ENCODE results near the gene IGF1R.
"Not testable (repeated sequence)": the region's sequence is repeated elsewhere in the genome, so short reads cannot be mapped to it uniquely, and the experiment has no call there.

IGF1R gene

DNA sequence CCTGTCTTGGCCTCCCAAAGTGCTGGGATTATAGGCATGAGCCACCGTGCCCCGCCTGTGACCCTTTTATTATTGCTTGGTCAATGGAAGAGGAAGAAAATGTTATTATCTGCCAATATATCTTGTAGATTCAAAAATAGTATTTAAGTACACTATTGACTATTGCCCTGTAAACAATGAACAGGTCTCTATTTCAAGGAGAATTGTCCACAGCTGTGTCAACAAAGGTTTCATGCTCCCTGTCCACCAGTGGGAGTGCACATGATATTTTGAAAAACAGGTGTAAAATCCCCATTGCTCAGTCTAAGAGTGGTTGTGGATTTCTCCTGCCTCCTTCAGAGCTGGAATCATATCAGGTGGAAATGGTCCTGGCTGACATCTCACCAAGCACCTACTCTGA lies 36.5 kb upstream of the IGF1R start:
- TF ChIP-seq, protein P1, sequence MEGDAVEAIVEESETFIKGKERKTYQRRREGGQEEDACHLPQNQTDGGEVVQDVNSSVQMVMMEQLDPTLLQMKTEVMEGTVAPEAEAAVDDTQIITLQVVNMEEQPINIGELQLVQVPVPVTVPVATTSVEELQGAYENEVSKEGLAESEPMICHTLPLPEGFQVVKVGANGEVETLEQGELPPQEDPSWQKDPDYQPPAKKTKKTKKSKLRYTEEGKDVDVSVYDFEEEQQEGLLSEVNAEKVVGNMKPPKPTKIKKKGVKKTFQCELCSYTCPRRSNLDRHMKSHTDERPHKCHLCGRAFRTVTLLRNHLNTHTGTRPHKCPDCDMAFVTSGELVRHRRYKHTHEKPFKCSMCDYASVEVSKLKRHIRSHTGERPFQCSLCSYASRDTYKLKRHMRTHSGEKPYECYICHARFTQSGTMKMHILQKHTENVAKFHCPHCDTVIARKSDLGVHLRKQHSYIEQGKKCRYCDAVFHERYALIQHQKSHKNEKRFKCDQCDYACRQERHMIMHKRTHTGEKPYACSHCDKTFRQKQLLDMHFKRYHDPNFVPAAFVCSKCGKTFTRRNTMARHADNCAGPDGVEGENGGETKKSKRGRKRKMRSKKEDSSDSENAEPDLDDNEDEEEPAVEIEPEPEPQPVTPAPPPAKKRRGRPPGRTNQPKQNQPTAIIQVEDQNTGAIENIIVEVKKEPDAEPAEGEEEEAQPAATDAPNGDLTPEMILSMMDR (IDR thresholded peaks at IDR 0.05; ENCODE audit: low read depth, low read length): no peak
- no peaks in the 10 kb centered on the region for H3K9me3 ChIP-seq
- H3K4me1 ChIP-seq: no peaks in the 10 kb centered on the region
- no peak for DNase-seq
- H3K36me3 ChIP-seq: no peaks in the 10 kb centered on the region
- H3K27me3 ChIP-seq: peaks cover 83% of the 10 kb centered on the region
- H3K4me3 ChIP-seq (ENCODE audit: low read depth, low read length): no peak overlapping the region

DNA sequence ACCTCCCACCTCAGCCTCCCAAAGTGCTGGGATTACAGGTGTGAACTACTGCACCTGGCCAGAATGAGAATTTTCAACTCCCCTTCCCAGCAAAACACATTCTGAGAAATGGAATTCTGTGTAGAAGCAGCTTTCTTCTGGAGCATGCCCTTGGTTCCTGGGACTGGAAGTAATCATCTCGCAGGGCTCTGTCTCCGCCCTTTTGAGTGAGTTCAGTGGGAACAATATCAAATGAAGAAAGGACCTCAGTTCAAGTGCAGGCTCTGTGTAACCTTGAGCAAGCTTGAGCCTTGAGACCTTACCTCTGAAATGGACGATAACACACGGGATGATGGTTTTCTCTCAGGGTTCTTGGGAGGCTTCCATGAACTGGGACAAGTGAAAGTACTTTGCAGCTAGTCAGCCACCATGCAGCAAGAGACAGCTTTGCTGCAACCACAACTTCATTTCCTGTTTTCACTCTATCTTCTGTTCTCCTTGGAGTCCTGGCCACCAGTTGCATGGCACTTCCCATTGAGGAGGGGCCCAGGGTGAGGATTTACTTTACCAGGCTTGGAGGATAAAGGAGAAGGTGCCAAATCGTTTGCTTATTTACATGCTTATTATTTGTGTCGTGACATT lies 35.7 kb upstream of the IGF1R start:
- Histone ChIP-seq H3K4me3 (ENCODE audit: low read depth, low read length) (no peak overlapping the region), H3K9me3 (no peaks in the 10 kb centered on the region)
- no peak for DNase-seq

DNA sequence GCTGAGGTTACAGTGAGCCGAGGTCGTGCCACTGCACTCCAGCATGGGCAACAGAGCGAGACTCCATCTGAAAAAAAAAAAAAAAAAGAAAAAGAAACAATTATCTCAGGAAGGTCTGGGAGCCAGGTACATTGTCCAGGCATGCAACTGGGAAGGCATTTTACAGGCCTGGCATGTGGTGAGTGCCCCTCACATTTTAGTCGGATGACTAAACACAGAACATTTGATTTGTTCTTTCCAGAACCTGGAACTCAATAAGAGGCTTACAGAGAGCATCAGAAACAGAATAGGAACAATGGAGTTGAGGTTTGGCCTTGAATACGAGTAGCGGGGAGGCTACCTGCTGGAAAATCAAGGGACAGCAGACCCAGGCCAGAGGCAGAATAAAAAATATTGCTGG lies 33.7 kb upstream of the IGF1R start:
- H3K4me1 ChIP-seq: no peaks in the 10 kb centered on the region
- H3K36me3 ChIP-seq: no peaks in the 10 kb centered on the region
- no peaks in the 10 kb centered on the region for H3K9me3 ChIP-seq
- peaks cover 86% of the 10 kb centered on the region for H3K27me3 ChIP-seq
- H3K4me3 ChIP-seq (ENCODE audit: low read depth, low read length): no peak overlapping the region
- no peak for DNase-seq
- TF ChIP-seq, protein P1 (IDR thresholded peaks at IDR 0.05; ENCODE audit: low read depth, low read length): no peak

More for the DNA sequence above, 35.7 kb upstream of the IGF1R start:
- no peaks in the 10 kb centered on the region for H3K4me1 ChIP-seq
- H3K27me3 ChIP-seq: peaks cover 86% of the 10 kb centered on the region
- H3K36me3 ChIP-seq: no peaks in the 10 kb centered on the region
- TF ChIP-seq, protein P1 (IDR thresholded peaks at IDR 0.05; ENCODE audit: low read depth, low read length): no peak

DNA sequence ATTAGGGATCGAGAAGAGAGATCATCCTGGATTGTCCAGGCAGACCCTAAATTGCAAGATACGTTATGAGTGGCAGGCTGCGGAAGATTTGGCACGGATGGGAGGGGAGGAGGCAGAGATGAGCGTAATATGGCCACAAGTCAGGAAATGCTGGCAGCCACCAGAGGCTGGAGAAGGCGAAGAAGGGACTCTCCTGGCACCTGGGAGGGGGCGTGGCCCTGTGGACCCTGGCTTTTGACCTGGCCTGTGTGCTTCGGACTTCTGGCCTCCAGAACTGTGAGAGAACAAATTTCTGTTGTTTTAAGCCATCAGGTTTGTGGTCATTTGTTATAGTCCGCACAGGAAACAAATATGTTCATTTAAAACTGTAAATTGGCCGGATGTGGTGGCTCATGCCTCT lies 31.9 kb upstream of the IGF1R start:
- TF ChIP-seq, protein P1 (IDR thresholded peaks at IDR 0.05; ENCODE audit: low read depth, low read length): no peak
- H3K9me3 ChIP-seq: no peaks in the 10 kb centered on the region
- no peaks in the 10 kb centered on the region for H3K36me3 ChIP-seq
- peaks cover 86% of the 10 kb centered on the region for H3K27me3 ChIP-seq
- DNase-seq: no peak
- H3K4me3 ChIP-seq (ENCODE audit: low read depth, low read length): no peak overlapping the region
- no peaks in the 10 kb centered on the region for H3K4me1 ChIP-seq

DNA sequence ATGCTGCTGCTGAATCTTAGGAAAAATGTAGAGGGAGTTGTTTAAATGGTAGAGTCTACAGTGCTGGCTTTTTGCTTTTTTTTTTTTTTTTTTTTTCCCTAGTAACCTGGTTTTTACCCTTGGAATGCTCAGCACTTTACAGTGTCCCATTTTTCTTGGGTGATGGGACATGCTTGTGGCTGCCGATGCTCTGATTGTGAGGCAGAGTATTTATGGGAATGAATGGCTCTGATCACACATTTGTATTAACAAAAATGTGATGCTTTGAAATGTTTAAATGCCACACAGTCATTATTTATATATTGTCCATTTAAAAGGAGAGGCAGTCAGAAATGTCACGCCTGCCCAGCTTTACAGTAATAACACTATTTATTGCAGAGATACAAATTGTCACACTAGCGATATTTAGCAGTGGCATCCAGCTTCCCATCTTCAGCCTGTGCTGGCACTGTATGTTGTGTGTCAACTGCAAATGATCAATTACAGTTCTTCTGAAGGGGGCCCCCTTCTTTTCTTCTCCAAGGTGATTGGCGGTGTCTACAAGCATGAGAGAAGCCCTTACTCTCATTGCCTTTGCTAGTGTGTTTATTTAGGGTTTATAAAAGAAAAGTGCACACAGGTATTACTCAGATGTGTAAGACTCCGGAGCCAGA lies 30.9 kb upstream of the IGF1R start:
- H3K27me3 ChIP-seq: peaks cover 86% of the 10 kb centered on the region
- DNase-seq: no peak
- no peaks in the 10 kb centered on the region for H3K4me1 ChIP-seq
- H3K36me3 ChIP-seq: no peaks in the 10 kb centered on the region
- no peak overlapping the region for H3K4me3 ChIP-seq (ENCODE audit: low read depth, low read length)
- no peaks in the 10 kb centered on the region for H3K9me3 ChIP-seq
- TF ChIP-seq, protein P1 (IDR thresholded peaks at IDR 0.05; ENCODE audit: low read depth, low read length): no peak

DNA sequence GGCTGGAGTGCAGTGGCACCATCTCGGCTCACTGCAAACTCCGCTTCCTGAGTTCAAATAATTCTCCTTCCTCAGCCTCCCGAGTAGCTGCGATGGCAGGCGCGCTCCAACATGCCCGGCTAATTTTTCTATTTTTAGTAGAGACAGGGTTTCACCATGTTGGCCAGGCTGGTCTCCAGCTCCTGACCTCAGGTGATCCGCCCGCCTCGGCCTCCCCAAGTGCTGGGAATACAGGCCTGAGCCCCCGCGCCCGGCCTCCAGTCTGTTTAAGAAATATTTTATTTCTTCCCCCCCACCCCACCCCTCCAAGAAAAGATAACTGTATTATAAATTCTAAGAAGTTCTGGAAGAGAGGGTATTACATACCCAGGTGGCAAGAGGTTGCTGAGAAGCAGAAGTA lies 29.8 kb upstream of the IGF1R start:
- not testable (repeated sequence) for H3K4me3 ChIP-seq (ENCODE audit: low read depth, low read length); DNase-seq; H3K36me3 ChIP-seq; H3K9me3 ChIP-seq; H3K4me1 ChIP-seq
- H3K27me3 ChIP-seq: peaks cover 92% of the 10 kb centered on the region

Data from BE2C (cell line).